ENCODE results near the gene CEACAM18. TPM values are rescaled to one million over a fixed set of nuclear protein-coding genes. Genes with fewer than 3 reads are reported as not detected.
"Not testable (repeated sequence)": the region's sequence is repeated elsewhere in the genome, so short reads cannot be mapped to it uniquely, and the experiment has no call there.

Gene CEACAM18
- total RNA-seq, 2 experiments from 2014 or later, result not detected

- Mint-ChIP-seq H3K9me3 (peaks cover 18% of the 10 kb centered on the region), H3K27ac (no peak overlapping the region), H3K4me3 (no peak overlapping the region), H3K4me1 (peaks cover 28% of the 10 kb centered on the region), H3K27me3 (no peaks in the 10 kb centered on the region), H3K36me3 (ENCODE audit: low read depth) (peaks cover 4% of the 10 kb centered on the region)
- ChIA-PET POLR2A (no interaction called here), CTCF (no interaction called here)
- no peak for DNase-seq
These were observed 27.5 kb upstream of the CEACAM18 start for GRCh38 chr19:51450730-51451307.

DNA sequence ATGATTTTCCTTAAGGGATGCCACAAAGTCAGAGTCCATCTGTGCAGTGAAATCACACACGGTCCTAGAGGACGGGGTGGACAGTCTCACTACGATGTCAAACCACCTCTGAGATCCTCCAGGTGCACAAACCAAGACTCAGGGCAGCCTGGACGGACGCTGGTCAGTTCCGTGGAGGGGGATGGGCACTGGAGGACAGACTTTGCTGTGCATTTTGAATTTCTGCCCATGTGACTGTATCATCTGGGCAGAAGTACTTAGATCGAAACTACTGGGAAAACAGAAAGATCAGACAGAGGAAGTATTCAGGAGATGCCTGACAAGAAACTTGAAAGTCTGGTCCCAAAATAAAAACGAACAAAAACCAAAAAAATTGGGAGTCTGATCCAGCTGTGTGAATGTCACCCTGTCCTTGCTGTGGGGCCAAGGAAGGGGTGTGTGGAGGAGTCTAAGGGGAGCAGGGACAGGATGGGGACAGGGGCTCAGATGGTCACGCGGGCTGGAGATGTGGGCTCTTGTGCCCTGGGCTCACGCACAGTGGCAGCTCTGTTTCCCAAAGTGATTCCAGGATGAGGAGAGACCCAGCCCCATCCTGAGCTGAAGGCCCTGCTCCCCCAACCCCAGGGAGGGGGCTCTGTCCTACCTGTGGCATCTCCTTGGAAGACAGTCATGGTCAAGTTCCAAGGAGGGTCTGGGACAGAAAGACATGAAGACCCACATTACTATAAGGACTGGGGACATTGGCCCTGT, 21.6 kb upstream of the CEACAM18 start:
- Mint-ChIP-seq H3K27me3 (no peaks in the 10 kb centered on the region), H3K36me3 (ENCODE audit: low read depth) (no peaks in the 10 kb centered on the region), H3K9me3 (no peaks in the 10 kb centered on the region), H3K4me3 (no peak overlapping the region), H3K27ac (no peak overlapping the region), H3K4me1 (no peaks in the 10 kb centered on the region)
- DNase-seq, result no peak
- ChIA-PET CTCF (no interaction called here), POLR2A (no interaction called here)

DNA sequence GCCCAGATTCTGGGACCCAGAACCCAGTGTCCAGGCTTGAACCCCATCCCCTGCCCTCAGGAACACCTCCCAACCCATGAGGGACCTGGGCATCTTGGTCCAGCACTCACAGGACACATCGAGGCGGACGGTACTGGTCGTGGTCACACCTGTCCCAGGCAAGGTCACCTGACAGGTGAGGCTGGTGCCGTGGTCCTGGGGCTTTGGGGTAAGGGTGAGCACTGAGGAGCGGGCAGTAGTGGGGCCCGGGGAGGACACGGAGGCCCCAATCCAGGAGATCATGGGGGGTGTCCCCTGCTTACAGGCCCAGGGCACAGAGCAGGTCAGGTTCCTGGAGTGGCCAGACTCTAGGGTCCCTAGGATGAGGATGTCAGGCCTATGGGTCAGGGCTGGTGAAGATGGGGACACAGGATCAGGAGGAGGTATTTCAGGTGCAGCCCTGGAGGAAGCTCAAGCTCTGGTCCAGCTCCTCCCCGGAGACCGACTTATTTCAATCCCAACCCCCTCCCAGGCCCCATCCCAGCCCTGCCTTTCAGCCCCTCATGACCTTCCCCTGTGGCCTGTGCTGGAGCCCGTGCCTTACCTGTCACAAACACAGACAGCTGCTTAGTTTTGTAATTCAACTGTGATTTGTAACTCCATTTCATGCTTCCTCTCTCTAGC, 20.9 kb upstream of the CEACAM18 start:
- H3K36me3 Mint-ChIP-seq (ENCODE audit: low read depth), result no peaks in the 10 kb centered on the region
- H3K9me3 Mint-ChIP-seq, result no peaks in the 10 kb centered on the region
- ChIA-PET POLR2A (no interaction called here), CTCF (no interaction called here)
- H3K4me3 Mint-ChIP-seq, result no peak overlapping the region
- H3K27me3 Mint-ChIP-seq, result no peaks in the 10 kb centered on the region
- DNase-seq, result no peak
- no peak overlapping the region for H3K27ac Mint-ChIP-seq
- H3K4me1 Mint-ChIP-seq, result no peaks in the 10 kb centered on the region

GRCh38 chr19:51458051-51458645, 20.2 kb upstream of the CEACAM18 start, which contains the start of gene SIGLEC8:
SIGLEC8 (minus strand) TSS chr19:51458454; CDS start chr19:51458387, 67 bp downstream.
- H3K36me3 Mint-ChIP-seq (ENCODE audit: low read depth), result no peaks in the 10 kb centered on the region
- H3K27ac Mint-ChIP-seq, result no peak within 1 kb of the TSS
- POLR2A ChIA-PET, result no interaction called here
- peaks cover 4% of the 10 kb centered on the region for H3K4me1 Mint-ChIP-seq
- H3K4me3 Mint-ChIP-seq, result no peak within 1 kb of the TSS
- H3K27me3 Mint-ChIP-seq, result peaks cover 5% of the 10 kb centered on the region
- DNase-seq, result no peak
- CTCF ChIA-PET, result interaction anchor here (0.7 kb wide), 1 partner anchor 438 kb away, joined by 3 read pairs; no protein-coding TSS in a partner anchor
- H3K9me3 Mint-ChIP-seq, result no peaks in the 10 kb centered on the region

GRCh38 chr19:51458899-51459505, 19.3 kb upstream of the CEACAM18 start:
- Mint-ChIP-seq H3K9me3 (no peaks in the 10 kb centered on the region), H3K36me3 (ENCODE audit: low read depth) (no peaks in the 10 kb centered on the region), H3K27me3 (peaks cover 5% of the 10 kb centered on the region), H3K4me3 (no peak overlapping the region), H3K27ac (no peak overlapping the region), H3K4me1 (peaks cover 5% of the 10 kb centered on the region)
- ChIA-PET CTCF (interaction anchor here (0.7 kb wide), 1 partner anchor 437 kb away, joined by 3 read pairs; no protein-coding TSS in a partner anchor), POLR2A (no interaction called here)
- DNase-seq, result no peak

- no peak overlapping the region for H3K27ac Mint-ChIP-seq
- no peak overlapping the region for H3K4me3 Mint-ChIP-seq
- ChIA-PET CTCF (no interaction called here), POLR2A (no interaction called here)
- H3K4me1 Mint-ChIP-seq, result peaks cover 7% of the 10 kb centered on the region
- no peaks in the 10 kb centered on the region for H3K9me3 Mint-ChIP-seq
- H3K36me3 Mint-ChIP-seq (ENCODE audit: low read depth), result no peaks in the 10 kb centered on the region
- peaks cover 15% of the 10 kb centered on the region for H3K27me3 Mint-ChIP-seq
- DNase-seq, result no peak
These were observed 18.0 kb upstream of the CEACAM18 start for GRCh38 chr19:51460164-51460992.

DNA sequence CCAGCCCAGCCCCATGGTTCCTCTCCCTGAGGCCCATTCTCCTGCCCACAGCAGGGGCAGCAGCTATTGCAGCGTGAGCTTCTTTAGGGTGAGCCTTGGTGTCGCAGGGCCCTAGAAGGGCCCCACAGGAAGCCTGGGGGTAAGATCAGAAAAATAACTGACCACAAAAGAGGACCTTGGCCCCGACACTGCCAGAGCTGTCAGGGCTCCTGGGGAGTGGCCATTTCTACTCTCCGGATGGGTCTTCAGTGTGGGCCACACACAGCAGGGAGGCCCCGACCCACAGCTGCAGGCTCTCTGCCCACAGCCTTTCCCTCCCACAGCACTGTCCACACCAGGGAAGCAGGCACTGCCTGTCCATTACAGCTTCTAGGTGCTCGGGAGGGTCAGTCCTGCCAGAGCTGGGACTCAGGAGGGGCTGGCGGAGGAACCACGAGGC, 16.6 kb upstream of the CEACAM18 start:
- Mint-ChIP-seq H3K4me1 (peaks cover 7% of the 10 kb centered on the region), H3K27me3 (peaks cover 28% of the 10 kb centered on the region), H3K9me3 (no peaks in the 10 kb centered on the region), H3K36me3 (ENCODE audit: low read depth) (no peaks in the 10 kb centered on the region), H3K27ac (no peak overlapping the region), H3K4me3 (no peak overlapping the region)
- no peak for DNase-seq
- ChIA-PET CTCF (interaction anchor here (1.2 to 2.6 kb wide), 3 partner anchors 12 to 199 kb away, joined by 3 to 11 read pairs (median 3); no protein-coding TSS in a partner anchor), POLR2A (no interaction called here)

GRCh38 chr19:51462276-51462675, 16.1 kb upstream of the CEACAM18 start:
- H3K27me3 Mint-ChIP-seq, result peaks cover 31% of the 10 kb centered on the region
- peaks cover 7% of the 10 kb centered on the region for H3K4me1 Mint-ChIP-seq
- DNase-seq, result no peak
- no peak overlapping the region for H3K4me3 Mint-ChIP-seq
- H3K36me3 Mint-ChIP-seq (ENCODE audit: low read depth), result no peaks in the 10 kb centered on the region
- no peaks in the 10 kb centered on the region for H3K9me3 Mint-ChIP-seq
- ChIA-PET CTCF (interaction anchor here (1.2 to 2.6 kb wide), 3 partner anchors 11 to 199 kb away, joined by 3 to 11 read pairs (median 3); no protein-coding TSS in a partner anchor), POLR2A (no interaction called here)
- no peak overlapping the region for H3K27ac Mint-ChIP-seq

GRCh38 chr19:51462681-51463080, 15.7 kb upstream of the CEACAM18 start:
- no peak for DNase-seq
- CTCF ChIA-PET, result interaction anchor here (1.3 to 2.6 kb wide), 2 partner anchors 11 to 199 kb away, joined by 3 to 11 read pairs; no protein-coding TSS in a partner anchor

GRCh38 chr19:51463976-51464581, 14.3 kb upstream of the CEACAM18 start:
- not testable (repeated sequence) for H3K4me3 Mint-ChIP-seq
- H3K4me1 Mint-ChIP-seq, result peaks cover 22% of the 10 kb centered on the region

More at GRCh38 chr19:51462681-51463080, 15.7 kb upstream of the CEACAM18 start:
- Mint-ChIP-seq H3K27ac (no peak overlapping the region), H3K36me3 (ENCODE audit: low read depth) (no peaks in the 10 kb centered on the region), H3K4me3 (no peak overlapping the region), H3K4me1 (peaks cover 10% of the 10 kb centered on the region), H3K27me3 (peaks cover 31% of the 10 kb centered on the region), H3K9me3 (no peaks in the 10 kb centered on the region)
- POLR2A ChIA-PET, result interaction anchor here (0.7 kb wide), 1 partner anchor 236 kb away, joined by 3 read pairs; no protein-coding TSS in a partner anchor

GRCh38 chr19:51466723-51467122, 11.6 kb upstream of the CEACAM18 start:
- Mint-ChIP-seq H3K4me1 (peaks cover 22% of the 10 kb centered on the region), H3K36me3 (ENCODE audit: low read depth) (no peaks in the 10 kb centered on the region), H3K4me3 (no peak overlapping the region), H3K27ac (no peak overlapping the region), H3K27me3 (peaks cover 34% of the 10 kb centered on the region), H3K9me3 (no peaks in the 10 kb centered on the region)
- POLR2A ChIA-PET, result no interaction called here
- CTCF ChIA-PET, result interaction anchor here (1.2 kb wide), 1 partner anchor 194 kb away, joined by 3 read pairs; no protein-coding TSS in a partner anchor
- no peak for DNase-seq

More at GRCh38 chr19:51463976-51464581, 14.3 kb upstream of the CEACAM18 start:
- DNase-seq; H3K27ac Mint-ChIP-seq; CTCF ChIA-PET; H3K9me3 Mint-ChIP-seq; POLR2A ChIA-PET; H3K36me3 Mint-ChIP-seq (ENCODE audit: low read depth): not testable (repeated sequence)
- peaks cover 34% of the 10 kb centered on the region for H3K27me3 Mint-ChIP-seq

All from activated CD4-positive, alpha-beta T cell treated with anti-CD3 and anti-CD28 coated beads, Interleukin-2, amount 10 ng/mL, durations not matched to agents 7 days and 5 days (primary cell).